PC-3 (cell line): Measurements from ENCODE around the gene SPACDR.

ENCODE experiments used
- CTCF ChIP-seq: fragments of 300-600 bp; sonication (generic); conservative IDR thresholded peaks from 2 replicates; pipeline ENCODE4 v1.5.1; 2017; ENCODE audit warnings: antibody characterized with exemption, low read depth, mild to moderate bottlenecking, low read length
- EZH2phosphoT487 ChIP-seq: fragments of 300-600 bp; sonication (generic); IDR thresholded peaks from 2 replicates; pipeline ENCODE4 v1.6.1; 2018; ENCODE audit warnings: mild to moderate bottlenecking, antibody characterized with exemption, low read length, borderline replicate concordance

- TF ChIP-seq CTCF (no peak), EZH2phosphoT487 (no peak)
Measured at GRCh38 chr7:100486753-100487446, 22.8 kb upstream of the SPACDR start.
